HG03520 (cell line): Measurements from ENCODE around the gene HSPA13.
"Not testable (repeated sequence)": the region's sequence is repeated elsewhere in the genome, so short reads cannot be mapped to it uniquely, and the experiment has no call there.

Experiments used
- ATAC-seq: cut with Tn5 transposase; IDR thresholded peaks from one replicate; pipeline ENCODE4 v1.9.1; 2021; ENCODE audit warnings: mild to moderate bottlenecking, moderate library complexity; ENCODE audit not compliant: unreplicated experiment

The HSPA13 gene

GRCh38 chr21:14382835-14383595, at the start of gene HSPA13:
Gene HSPA13 (minus strand): TSS chr21:14383146. CDS start chr21:14383119, 27 bp downstream.
- peak; percentile 97 for ATAC-seq

GRCh38 chr21:14418920-14419319, 36.0 kb upstream of the HSPA13 start:
- no peak for ATAC-seq

- no peak for ATAC-seq
Measured at GRCh38 chr21:14414932-14415508, 32.1 kb upstream of the HSPA13 start.

- ATAC-seq: no peak
Measured at GRCh38 chr21:14405962-14406361, 23.0 kb upstream of the HSPA13 start.

GRCh38 chr21:14405225-14405624, 22.3 kb upstream of the HSPA13 start:
- ATAC-seq: no peak

- peak; percentile 48 for ATAC-seq
Measured at GRCh38 chr21:14403681-14404318, 20.9 kb upstream of the HSPA13 start.

- ATAC-seq: no peak
Measured at GRCh38 chr21:14401217-14401616, 18.3 kb upstream of the HSPA13 start.

- no peak for ATAC-seq
Measured at GRCh38 chr21:14388282-14388681, 5.3 kb upstream of the HSPA13 start.

GRCh38 chr21:14384453-14384852, 1.5 kb upstream of the HSPA13 start:
- no peak for ATAC-seq

GRCh38 chr21:14383596-14384180, 742 bp upstream of the HSPA13 start:
- ATAC-seq: peak; percentile 18

- peak; percentile 1 for ATAC-seq
Measured at GRCh38 chr21:14382486-14382834, 486 bp downstream of the HSPA13 start.

- ATAC-seq: no peak
Measured at GRCh38 chr21:14376854-14377253, 6.1 kb downstream of the HSPA13 start.

GRCh38 chr21:14366998-14367397, 15.9 kb downstream of the HSPA13 start:
- no peak for ATAC-seq

GRCh38 chr21:14361958-14362357, 21.0 kb downstream of the HSPA13 start:
- no peak for ATAC-seq

GRCh38 chr21:14358775-14359174, 24.2 kb downstream of the HSPA13 start:
- no peak for ATAC-seq

GRCh38 chr21:14356746-14357145, 26.2 kb downstream of the HSPA13 start:
- no peak for ATAC-seq

GRCh38 chr21:14354515-14354914, 28.4 kb downstream of the HSPA13 start:
- no peak for ATAC-seq

- ATAC-seq: no peak
Measured at GRCh38 chr21:14353726-14354125, 29.2 kb downstream of the HSPA13 start.

GRCh38 chr21:14353231-14353630, 29.7 kb downstream of the HSPA13 start:
- ATAC-seq: no peak

- not testable (repeated sequence) for ATAC-seq
Measured at GRCh38 chr21:14327346-14327745, 55.6 kb downstream of the HSPA13 start.

- ATAC-seq: no peak
Measured at GRCh38 chr21:14325595-14325994, 57.4 kb downstream of the HSPA13 start.
